HepG2 (cell line): ENCODE results near the gene MEX3A. TPM values are rescaled to one million over a fixed set of nuclear protein-coding genes. Genes with fewer than 3 reads are reported as not detected.

Source experiments
- ATAD3A ChIP-seq: sonication (generic); formaldehyde crosslinking; IDR thresholded peaks from 2 replicates; pipeline ENCODE4 v1.4.0; 2020; ENCODE audit warnings: missing genetic modification reagents
- CBX2 ChIP-seq, 2 experiments: fragments of 200-600 bp in 1 of 2; sonication (generic); formaldehyde crosslinking in 1 of 2; IDR thresholded peaks; 2 replicates each; pipeline versions ENCODE4 v1.7.0 to v1.8.1; 2018 to 2022; ENCODE audit warnings: low read depth in 2 of 2, low read length in 1 of 2, mild to moderate bottlenecking in 1 of 2, missing genetic modification reagents in 1 of 2
- CCAR2 ChIP-seq: fragments of 200-400 bp; formaldehyde crosslinking; optimal IDR thresholded peaks from 2 replicates; pipeline ENCODE3; 2018; ENCODE audit warnings: low read depth, mild to moderate bottlenecking, low read length, moderate library complexity
- HOXA9 ChIP-seq: sonication (generic); formaldehyde crosslinking; IDR thresholded peaks from 2 replicates; pipeline ENCODE4 v1.8.1; 2022; ENCODE audit warnings: missing genetic modification reagents, mild to moderate bottlenecking, moderate library complexity, borderline replicate concordance
- KLF13 ChIP-seq: sonication (generic); formaldehyde crosslinking; IDR thresholded peaks from 2 replicates; pipeline ENCODE4 v1.4.0; 2020; ENCODE audit warnings: mild to moderate bottlenecking, missing genetic modification reagents
- MBNL3 ChIP-seq: fragments of 250-450 bp; sonication (Bioruptor Pico); conservative IDR thresholded peaks from 2 replicates; pipeline ENCODE4 v1.8.0; 2022; ENCODE audit warnings: mild to moderate bottlenecking, inconsistent platforms
- SOX13 ChIP-seq, 3 experiments: fragments of 450-650 bp in 1 of 3; sonication (generic) in 1 of 3; formaldehyde crosslinking in 1 of 3; IDR thresholded peaks in 2 of 3; conservative IDR thresholded peaks in 1 of 3; 2 replicates each; pipeline versions ENCODE4 v1.5.0 to v1.6.1; 2016 to 2020; ENCODE audit warnings: antibody characterized with exemption in 1 of 3, mild to moderate bottlenecking in 1 of 3, missing compliant biosample characterization in 1 of 3, missing genetic modification reagents in 1 of 3, moderate library complexity in 1 of 3
- SUZ12 ChIP-seq: fragments of 150-350 bp; IDR thresholded peaks from 2 replicates; pipeline ENCODE4 v1.6.1; 2014; ENCODE audit warnings: low read depth, low read length
- TBP ChIP-seq: sonication (generic); formaldehyde crosslinking; IDR thresholded peaks from 2 replicates; pipeline ENCODE4 v1.5.0; 2020; ENCODE audit warnings: missing genetic modification reagents
- WIZ ChIP-seq: sonication (generic); formaldehyde crosslinking; IDR thresholded peaks from 2 replicates; pipeline ENCODE4 v1.5.1; 2020; ENCODE audit warnings: mild to moderate bottlenecking, missing genetic modification reagents
- YEATS4 ChIP-seq: sonication (generic); formaldehyde crosslinking; IDR thresholded peaks from 2 replicates; pipeline ENCODE4 v1.4.0; 2020; ENCODE audit warnings: missing genetic modification reagents, borderline replicate concordance
- ZNF326 ChIP-seq: sonication (generic); formaldehyde crosslinking; IDR thresholded peaks from 2 replicates; pipeline ENCODE4 v1.4.0; 2020; ENCODE audit warnings: missing genetic modification reagents, borderline replicate concordance
- ZNF546 ChIP-seq: sonication (generic); formaldehyde crosslinking; conservative IDR thresholded peaks from 2 replicates; pipeline ENCODE4 v1.8.1; 2023; ENCODE audit warnings: mild to moderate bottlenecking, missing genetic modification reagents
- ZNF660 ChIP-seq: sonication (generic); formaldehyde crosslinking; IDR thresholded peaks from 2 replicates; pipeline ENCODE4 v1.5.1; 2020; ENCODE audit warnings: mild to moderate bottlenecking, low read depth, missing genetic modification reagents, borderline replicate concordance
- ZNF775 ChIP-seq: sonication (generic); formaldehyde crosslinking; IDR thresholded peaks from 2 replicates; pipeline ENCODE4 v1.4.0; 2020; ENCODE audit warnings: missing genetic modification reagents, mild to moderate bottlenecking, moderate library complexity, borderline replicate concordance
- ZNF792 ChIP-seq: IDR thresholded peaks from 2 replicates; pipeline ENCODE4 v1.6.1; 2016
- polyA plus RNA-seq, 8 experiments: library from polyadenylated mRNA; depleted of rRNA in 3 of 8; stranded (reverse) in 7 of 8; unstranded in 1 of 8; fragments of >200 nt; fragmentation: Illumina TruSeq in 4 of 8; extraction: Trizol in 4 of 8; gene quantifications; 2 replicates each; pipeline versions ENCODE4 v1.2.1 to v1.2.3, GENCODE V29; 2011 to 2016; ENCODE audit warnings: low read depth in 4 of 8, missing spikeins in 1 of 8, mixed read lengths in 1 of 8; ENCODE audit not compliant: insufficient read depth in 1 of 8
- total RNA-seq, 5 experiments: library from RNA; depleted of rRNA; stranded (reverse); fragments of >200 nt; fragmentation: Illumina TruSeq; extraction: Trizol; gene quantifications; 2 replicates each; pipeline ENCODE4 v1.2.3, GENCODE V29; 2016; ENCODE audit warnings: low read depth in 1 of 5
- TF ChIP-seq, protein P1 (sequence below): sonication (generic); formaldehyde crosslinking; IDR thresholded peaks from 2 replicates; pipeline ENCODE4 v1.4.0; 2020; ENCODE audit warnings: missing genetic modification reagents, borderline replicate concordance
- TF ChIP-seq, protein P2 (sequence below): sonication (generic); formaldehyde crosslinking; IDR thresholded peaks from 2 replicates; pipeline ENCODE4 v1.9.0; 2021; ENCODE audit warnings: missing genetic modification reagents, borderline replicate concordance
- TF ChIP-seq, protein P3 (sequence below): IDR thresholded peaks from 2 replicates; pipeline ENCODE4 v1.6.1; 2016; ENCODE audit warnings: mild to moderate bottlenecking
- TF ChIP-seq, protein P4 (sequence below): sonication (generic); formaldehyde crosslinking; IDR thresholded peaks from 2 replicates; pipeline ENCODE4 v1.4.0; 2020; ENCODE audit warnings: low read depth, mild to moderate bottlenecking, missing genetic modification reagents
- TF ChIP-seq, protein P5 (sequence below): sonication (generic); formaldehyde crosslinking; IDR thresholded peaks from 2 replicates; pipeline ENCODE4 v1.5.0; 2020; ENCODE audit warnings: mild to moderate bottlenecking, low read depth, missing genetic modification reagents, borderline replicate concordance

The MEX3A gene
- total and polyA plus RNA-seq, 2 of the 13 experiments (the other 11 are each of a cell fraction or from before 2014, with no cell fraction given), result 7.6 to 9.1 TPM

DNA sequence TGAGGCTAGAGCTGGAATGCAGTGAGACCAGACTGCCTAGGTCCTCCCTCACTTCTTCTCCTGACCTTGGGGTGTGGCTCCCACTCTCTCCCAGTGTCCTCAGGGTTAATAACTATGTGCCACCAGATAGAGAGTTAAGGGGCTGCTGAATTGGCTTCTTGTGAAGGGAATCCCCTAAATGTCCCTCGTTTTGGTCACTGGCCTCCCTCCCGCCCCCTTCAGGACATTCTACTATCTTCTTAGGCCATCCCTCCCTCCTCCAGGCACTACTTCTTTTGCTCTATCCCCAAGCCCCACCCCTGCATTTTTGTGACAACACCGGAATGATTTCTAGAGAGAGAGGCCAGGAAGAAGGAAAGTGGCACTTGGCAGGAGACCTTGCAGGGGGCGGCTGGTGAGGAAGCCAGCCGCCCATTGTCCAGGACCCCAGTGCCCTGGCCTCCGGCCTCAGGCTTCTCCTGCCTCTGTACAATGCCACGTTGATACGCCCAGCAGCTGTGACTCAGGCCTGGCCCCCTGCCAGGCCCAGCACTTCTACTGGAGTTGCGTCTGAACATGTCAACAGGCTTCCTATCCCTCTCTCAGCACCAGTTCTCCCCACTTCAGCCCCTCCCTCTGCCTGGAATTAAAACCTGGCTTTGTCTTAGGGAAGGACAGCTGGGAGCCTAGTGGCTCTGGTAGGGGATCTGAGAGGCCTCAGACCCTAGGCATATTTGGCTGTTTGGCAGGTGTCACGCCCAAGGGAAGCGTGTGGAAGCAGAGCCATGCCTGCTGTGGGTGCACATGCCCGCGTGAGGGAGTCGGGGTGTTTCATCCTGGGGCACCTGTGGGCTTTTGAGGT lies 41.3 kb upstream of the MEX3A start (continued):
- TF ChIP-seq, protein P1, sequence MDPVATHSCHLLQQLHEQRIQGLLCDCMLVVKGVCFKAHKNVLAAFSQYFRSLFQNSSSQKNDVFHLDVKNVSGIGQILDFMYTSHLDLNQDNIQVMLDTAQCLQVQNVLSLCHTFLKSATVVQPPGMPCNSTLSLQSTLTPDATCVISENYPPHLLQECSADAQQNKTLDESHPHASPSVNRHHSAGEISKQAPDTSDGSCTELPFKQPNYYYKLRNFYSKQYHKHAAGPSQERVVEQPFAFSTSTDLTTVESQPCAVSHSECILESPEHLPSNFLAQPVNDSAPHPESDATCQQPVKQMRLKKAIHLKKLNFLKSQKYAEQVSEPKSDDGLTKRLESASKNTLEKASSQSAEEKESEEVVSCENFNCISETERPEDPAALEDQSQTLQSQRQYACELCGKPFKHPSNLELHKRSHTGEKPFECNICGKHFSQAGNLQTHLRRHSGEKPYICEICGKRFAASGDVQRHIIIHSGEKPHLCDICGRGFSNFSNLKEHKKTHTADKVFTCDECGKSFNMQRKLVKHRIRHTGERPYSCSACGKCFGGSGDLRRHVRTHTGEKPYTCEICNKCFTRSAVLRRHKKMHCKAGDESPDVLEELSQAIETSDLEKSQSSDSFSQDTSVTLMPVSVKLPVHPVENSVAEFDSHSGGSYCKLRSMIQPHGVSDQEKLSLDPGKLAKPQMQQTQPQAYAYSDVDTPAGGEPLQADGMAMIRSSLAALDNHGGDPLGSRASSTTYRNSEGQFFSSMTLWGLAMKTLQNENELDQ (CRISPR knock-in tag), result no peak
- TF ChIP-seq CBX2 (IDR thresholded peaks at IDR 0.05; ENCODE audit: low read depth, low read length) (no peak), CBX2 (CRISPR knock-in tag; IDR thresholded peaks at IDR 0.05; ENCODE audit: low read depth) (no peak), YEATS4 (CRISPR knock-in tag) (peak; percentile 65; the same call in 1 of the 2 replicates), ZNF792 (CRISPR knock-in tag) (no peak), ZNF546 (no peak), ZNF775 (CRISPR knock-in tag) (0 out of 2 replicates have a peak, but pooled peaks have one; percentile 63), HOXA9 (CRISPR knock-in tag) (no peak), ZNF660 (CRISPR knock-in tag) (no peak), SUZ12 (no peak), KLF13 (no peak), SOX13 (IDR thresholded peaks at IDR 0.05) (no peak), SOX13 (CRISPR knock-in tag; conservative IDR thresholded peaks at IDR 0.05 in 1 of 2, IDR thresholded peaks at IDR 0.05 in 1 of 2) (peak in 1 of 2 experiments; percentile 83; a peak in 2 of 4 replicates), TBP (no peak), ZNF326 (CRISPR knock-in tag) (no peak), MBNL3 (CRISPR knock-in tag) (no peak), CCAR2 (no peak), ATAD3A (CRISPR knock-in tag) (no peak), WIZ (CRISPR knock-in tag) (no peak)
- TF ChIP-seq, protein P2, sequence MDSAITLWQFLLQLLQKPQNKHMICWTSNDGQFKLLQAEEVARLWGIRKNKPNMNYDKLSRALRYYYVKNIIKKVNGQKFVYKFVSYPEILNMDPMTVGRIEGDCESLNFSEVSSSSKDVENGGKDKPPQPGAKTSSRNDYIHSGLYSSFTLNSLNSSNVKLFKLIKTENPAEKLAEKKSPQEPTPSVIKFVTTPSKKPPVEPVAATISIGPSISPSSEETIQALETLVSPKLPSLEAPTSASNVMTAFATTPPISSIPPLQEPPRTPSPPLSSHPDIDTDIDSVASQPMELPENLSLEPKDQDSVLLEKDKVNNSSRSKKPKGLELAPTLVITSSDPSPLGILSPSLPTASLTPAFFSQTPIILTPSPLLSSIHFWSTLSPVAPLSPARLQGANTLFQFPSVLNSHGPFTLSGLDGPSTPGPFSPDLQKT (CRISPR knock-in tag), result no peak
- TF ChIP-seq, protein P3, sequence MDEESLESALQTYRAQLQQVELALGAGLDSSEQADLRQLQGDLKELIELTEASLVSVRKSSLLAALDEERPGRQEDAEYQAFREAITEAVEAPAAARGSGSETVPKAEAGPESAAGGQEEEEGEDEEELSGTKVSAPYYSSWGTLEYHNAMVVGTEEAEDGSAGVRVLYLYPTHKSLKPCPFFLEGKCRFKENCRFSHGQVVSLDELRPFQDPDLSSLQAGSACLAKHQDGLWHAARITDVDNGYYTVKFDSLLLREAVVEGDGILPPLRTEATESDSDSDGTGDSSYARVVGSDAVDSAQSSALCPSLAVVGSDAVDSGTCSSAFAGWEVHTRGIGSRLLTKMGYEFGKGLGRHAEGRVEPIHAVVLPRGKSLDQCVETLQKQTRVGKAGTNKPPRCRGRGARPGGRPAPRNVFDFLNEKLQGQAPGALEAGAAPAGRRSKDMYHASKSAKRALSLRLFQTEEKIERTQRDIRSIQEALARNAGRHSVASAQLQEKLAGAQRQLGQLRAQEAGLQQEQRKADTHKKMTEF, result peak; percentile 51; the same call in 1 of the 2 replicates
- TF ChIP-seq, protein P4, sequence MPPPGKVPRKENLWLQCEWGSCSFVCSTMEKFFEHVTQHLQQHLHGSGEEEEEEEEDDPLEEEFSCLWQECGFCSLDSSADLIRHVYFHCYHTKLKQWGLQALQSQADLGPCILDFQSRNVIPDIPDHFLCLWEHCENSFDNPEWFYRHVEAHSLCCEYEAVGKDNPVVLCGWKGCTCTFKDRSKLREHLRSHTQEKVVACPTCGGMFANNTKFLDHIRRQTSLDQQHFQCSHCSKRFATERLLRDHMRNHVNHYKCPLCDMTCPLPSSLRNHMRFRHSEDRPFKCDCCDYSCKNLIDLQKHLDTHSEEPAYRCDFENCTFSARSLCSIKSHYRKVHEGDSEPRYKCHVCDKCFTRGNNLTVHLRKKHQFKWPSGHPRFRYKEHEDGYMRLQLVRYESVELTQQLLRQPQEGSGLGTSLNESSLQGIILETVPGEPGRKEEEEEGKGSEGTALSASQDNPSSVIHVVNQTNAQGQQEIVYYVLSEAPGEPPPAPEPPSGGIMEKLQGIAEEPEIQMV (CRISPR knock-in tag), result no peak
- TF ChIP-seq, protein P5, sequence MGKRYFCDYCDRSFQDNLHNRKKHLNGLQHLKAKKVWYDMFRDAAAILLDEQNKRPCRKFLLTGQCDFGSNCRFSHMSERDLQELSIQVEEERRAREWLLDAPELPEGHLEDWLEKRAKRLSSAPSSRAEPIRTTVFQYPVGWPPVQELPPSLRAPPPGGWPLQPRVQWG (CRISPR knock-in tag), result no peak
